BLaER1 (cell line): Measurements from ENCODE around the gene ST8SIA6.
A peak's percentile ranks its signal among the peaks of the same experiment; 100 is the strongest.
"Not testable (repeated sequence)": the region's sequence is repeated elsewhere in the genome, so short reads cannot be mapped to it uniquely, and the experiment has no call there.

Experiments
- H3K27ac ChIP-seq: shearing (Covaris generic); formaldehyde crosslinking; 2 replicates; pipeline ENCODE4 v1.8.1; 2022
- H3K27me3 ChIP-seq: shearing (Covaris generic); formaldehyde crosslinking; 2 replicates; pipeline ENCODE4 v1.8.1; 2022
- H3K36me3 ChIP-seq: shearing (Covaris generic); formaldehyde crosslinking; 2 replicates; pipeline ENCODE4 v1.8.1; 2022
- H3K4me1 ChIP-seq: shearing (Covaris generic); formaldehyde crosslinking; 2 replicates; pipeline ENCODE4 v1.8.1; 2022
- H3K4me2 ChIP-seq: shearing (Covaris generic); formaldehyde crosslinking; 2 replicates; pipeline ENCODE4 v1.8.1; 2022
- H3K4me3 ChIP-seq: shearing (Covaris generic); formaldehyde crosslinking; 2 replicates; pipeline ENCODE4 v1.8.1; 2022
- H3K9ac ChIP-seq: shearing (Covaris generic); formaldehyde crosslinking; 2 replicates; pipeline ENCODE4 v1.8.1; 2022
- H3K9me3 ChIP-seq: shearing (Covaris generic); formaldehyde crosslinking; 2 replicates; pipeline ENCODE4 v1.8.1; 2022
- H4K20me1 ChIP-seq: shearing (Covaris generic); formaldehyde crosslinking; 2 replicates; pipeline ENCODE4 v1.8.1; 2022
- Cebpa-rat ChIP-seq: shearing (Covaris generic); IDR thresholded peaks from 2 replicates; pipeline ENCODE4 v1.8.1; 2022

Gene ST8SIA6

GRCh38 chr10:17444388-17444714, 10.0 kb downstream of the ST8SIA6 start:
- Histone ChIP-seq H3K36me3 (no peaks in the 10 kb centered on the region), H3K27ac (no peak overlapping the region), H3K9ac (no peak overlapping the region), H3K4me3 (no peak overlapping the region), H3K4me2 (no peak overlapping the region), H3K27me3 (no peaks in the 10 kb centered on the region), H3K4me1 (no peaks in the 10 kb centered on the region; the same call in 1 of the 2 replicates), H4K20me1 (no peaks in the 10 kb centered on the region), H3K9me3 (peaks cover 15% of the 10 kb centered on the region)
- TF ChIP-seq Cebpa-rat, result no peak

- Histone ChIP-seq H3K36me3 (no peaks in the 10 kb centered on the region), H3K4me1 (no peaks in the 10 kb centered on the region; the same call in 1 of the 2 replicates), H3K27me3 (no peaks in the 10 kb centered on the region), H3K9me3 (peaks cover 12% of the 10 kb centered on the region), H3K27ac (no peak overlapping the region), H3K4me3 (no peak overlapping the region), H4K20me1 (no peaks in the 10 kb centered on the region), H3K4me2 (no peak overlapping the region), H3K9ac (no peak overlapping the region)
- no peak for TF ChIP-seq Cebpa-rat
Measured at GRCh38 chr10:17443707-17444387, 10.5 kb downstream of the ST8SIA6 start.

GRCh38 chr10:17438583-17438982, 15.8 kb downstream of the ST8SIA6 start:
- H3K4me2 ChIP-seq, result no peak overlapping the region
- no peak overlapping the region for H3K27ac ChIP-seq
- no peak overlapping the region for H3K4me3 ChIP-seq
- H3K27me3 ChIP-seq, result no peaks in the 10 kb centered on the region
- H3K9ac ChIP-seq, result no peak overlapping the region
- peaks cover 16% of the 10 kb centered on the region for H3K4me1 ChIP-seq
- no peak for TF ChIP-seq Cebpa-rat
- peaks cover 5% of the 10 kb centered on the region; the same call in 1 of the 2 replicates for H3K9me3 ChIP-seq
- H4K20me1 ChIP-seq, result no peaks in the 10 kb centered on the region
- no peaks in the 10 kb centered on the region for H3K36me3 ChIP-seq

- not testable (repeated sequence) for H3K27me3 ChIP-seq, H3K27ac ChIP-seq, H4K20me1 ChIP-seq, H3K9ac ChIP-seq, H3K4me2 ChIP-seq, H3K36me3 ChIP-seq, H3K9me3 ChIP-seq, H3K4me3 ChIP-seq
- H3K4me1 ChIP-seq, result peaks cover 23% of the 10 kb centered on the region
Measured at GRCh38 chr10:17436578-17436977, 17.8 kb downstream of the ST8SIA6 start.

- Histone ChIP-seq H3K36me3 (no peaks in the 10 kb centered on the region), H3K27me3 (no peaks in the 10 kb centered on the region), H3K4me1 (peaks cover 29% of the 10 kb centered on the region), H3K4me2 (no peak overlapping the region), H3K9me3 (peaks cover 5% of the 10 kb centered on the region; the same call in 1 of the 2 replicates), H4K20me1 (no peaks in the 10 kb centered on the region), H3K27ac (no peak overlapping the region), H3K9ac (no peak overlapping the region), H3K4me3 (no peak overlapping the region)
- no peak for TF ChIP-seq Cebpa-rat
Measured at GRCh38 chr10:17435953-17436352, 18.4 kb downstream of the ST8SIA6 start.

GRCh38 chr10:17435187-17435586, 19.2 kb downstream of the ST8SIA6 start:
- peaks cover 37% of the 10 kb centered on the region for H3K4me1 ChIP-seq
- H3K9ac ChIP-seq, result no peak overlapping the region

GRCh38 chr10:17432723-17433122, 21.7 kb downstream of the ST8SIA6 start:
- Histone ChIP-seq H3K9me3 (peaks cover 5% of the 10 kb centered on the region; the same call in 1 of the 2 replicates), H3K9ac (no peak overlapping the region), H3K36me3 (no peaks in the 10 kb centered on the region), H4K20me1 (no peaks in the 10 kb centered on the region), H3K27me3 (no peaks in the 10 kb centered on the region), H3K4me2 (no peak overlapping the region), H3K27ac (no peak overlapping the region), H3K4me1 (peaks cover 61% of the 10 kb centered on the region), H3K4me3 (no peak overlapping the region)
- no peak for TF ChIP-seq Cebpa-rat

More at GRCh38 chr10:17435187-17435586, 19.2 kb downstream of the ST8SIA6 start:
- Histone ChIP-seq H3K27ac (no peak overlapping the region), H3K27me3 (no peaks in the 10 kb centered on the region), H3K4me3 (no peak overlapping the region), H3K36me3 (no peaks in the 10 kb centered on the region), H3K4me2 (peak overlapping the region; percentile 48), H3K9me3 (peaks cover 5% of the 10 kb centered on the region; the same call in 1 of the 2 replicates), H4K20me1 (no peaks in the 10 kb centered on the region)
- TF ChIP-seq Cebpa-rat, result no peak

GRCh38 chr10:17431871-17432311, 22.5 kb downstream of the ST8SIA6 start:
- H3K27ac ChIP-seq, result no peak overlapping the region
- H3K9me3 ChIP-seq, result no peaks in the 10 kb centered on the region
- H3K27me3 ChIP-seq, result no peaks in the 10 kb centered on the region
- H3K9ac ChIP-seq, result no peak overlapping the region
- H3K4me2 ChIP-seq, result peak overlapping the region; percentile 24
- H3K36me3 ChIP-seq, result no peaks in the 10 kb centered on the region
- H3K4me1 ChIP-seq, result peaks cover 70% of the 10 kb centered on the region
- H4K20me1 ChIP-seq, result no peaks in the 10 kb centered on the region
- no peak overlapping the region for H3K4me3 ChIP-seq
- TF ChIP-seq Cebpa-rat, result no peak

GRCh38 chr10:17430647-17431355, 23.6 kb downstream of the ST8SIA6 start:
- Histone ChIP-seq H3K27ac (no peak overlapping the region), H3K4me3 (no peak overlapping the region), H3K36me3 (no peaks in the 10 kb centered on the region), H3K27me3 (no peaks in the 10 kb centered on the region), H4K20me1 (no peaks in the 10 kb centered on the region), H3K9me3 (no peaks in the 10 kb centered on the region), H3K4me2 (peak overlapping the region; percentile 90), H3K4me1 (peaks cover 81% of the 10 kb centered on the region), H3K9ac (no peak overlapping the region)
- TF ChIP-seq Cebpa-rat, result no peak

- Histone ChIP-seq H3K27me3 (no peaks in the 10 kb centered on the region), H3K9me3 (no peaks in the 10 kb centered on the region), H3K27ac (peak overlapping the region; percentile 3; the same call in 1 of the 2 replicates), H3K36me3 (no peaks in the 10 kb centered on the region), H3K4me2 (peak overlapping the region; percentile 90), H3K4me3 (peak overlapping the region; percentile 49), H4K20me1 (no peaks in the 10 kb centered on the region), H3K9ac (peak overlapping the region; percentile 36), H3K4me1 (peaks cover 84% of the 10 kb centered on the region)
- TF ChIP-seq Cebpa-rat, result no peak
Measured at GRCh38 chr10:17429490-17429889, 24.9 kb downstream of the ST8SIA6 start.
